IMR-90 (cell line): ENCODE data around the gene SPPL2C. TPM values are rescaled to one million over a fixed set of nuclear protein-coding genes. Genes with fewer than 3 reads are reported as not detected.

Source experiments
- ATAC-seq: fragments of 200-7000 bp; cut with Tn5 transposase; 2 replicates; pipeline ENCODE4 v1.9.1; 2020; ENCODE audit warnings: low read depth, mild to moderate bottlenecking, moderate library complexity
- BruUV-seq: library from RNA; stranded (reverse); fragments of 400-500 nt; replicated peaks from 2 replicates; lab custom pipeline; 2021; lab: Mats Ljungman, UMichigan
- CTCF ChIA-PET: fragments of 300-600 bp; formaldehyde crosslinking; extraction: SDS; loops from one replicate; lab custom pipeline; 2021; ENCODE audit warnings: antibody characterized with exemption; lab: Yijun Ruan, JAX
- POLR2A ChIA-PET: fragments of 300-600 bp; sonication (Branson Sonifier 250); formaldehyde crosslinking; loops from one replicate; lab custom pipeline; 2022; ENCODE audit warnings: antibody characterized with exemption; ENCODE audit not compliant: unreplicated experiment; lab: Charles Lee
- DNase-seq: peaks from one replicate; pipeline ENCODE4 v3.0.0; 2013
- H2AFZ ChIP-seq: replicated peaks from 2 replicates; pipeline ENCODE3; 2013; ENCODE audit warnings: low read length, mild to moderate bottlenecking; ENCODE audit not compliant: poor library complexity
- H2AK5ac ChIP-seq: 2 replicates; pipeline ENCODE4 v1.6.1; 2013; ENCODE audit warnings: low read depth, low read length, inconsistent platforms
- H2AK9ac ChIP-seq: replicated peaks from 2 replicates; pipeline ENCODE3; 2013; ENCODE audit warnings: mild to moderate bottlenecking, low read depth, low read length, moderate library complexity; ENCODE audit not compliant: poor library complexity
- H2BK120ac ChIP-seq: 2 replicates; pipeline ENCODE4 v1.6.1; 2013; ENCODE audit warnings: low read depth, low read length, inconsistent platforms
- H2BK15ac ChIP-seq: 3 replicates; pipeline ENCODE4 v1.6.1; 2013; ENCODE audit warnings: low read depth, low read length, inconsistent platforms
- H2BK20ac ChIP-seq: 2 replicates; pipeline ENCODE4 v1.6.1; 2013; ENCODE audit warnings: low read depth, mild to moderate bottlenecking, inconsistent platforms, low read length, moderate library complexity
- H2BK5ac ChIP-seq: 2 replicates; pipeline ENCODE4 v1.6.1; 2013; ENCODE audit warnings: mild to moderate bottlenecking, low read depth, low read length, inconsistent platforms; ENCODE audit not compliant: poor library complexity, severe bottlenecking
- H3K14ac ChIP-seq: replicated peaks from 2 replicates; pipeline ENCODE4 v1.6.1; 2013; ENCODE audit warnings: low read depth, low read length, inconsistent platforms
- H3K18ac ChIP-seq: 2 replicates; pipeline ENCODE4 v1.6.1; 2013; ENCODE audit warnings: low read depth, low read length, control low read depth
- H3K23ac ChIP-seq: 2 replicates; pipeline ENCODE4 v1.6.1; 2013; ENCODE audit warnings: low read depth, low read length, inconsistent platforms
- H3K27ac ChIP-seq: 2 replicates; pipeline ENCODE4 v1.5.1; 2013; ENCODE audit warnings: mild to moderate bottlenecking, control low read depth, low read length; ENCODE audit not compliant: insufficient read depth
- H3K27me3 ChIP-seq: 2 replicates; pipeline ENCODE4 v1.6.1; 2013; ENCODE audit warnings: low read length; ENCODE audit not compliant: control insufficient read depth, insufficient read depth
- H3K36me3 ChIP-seq: 2 replicates; pipeline ENCODE4 v1.6.1; 2013; ENCODE audit warnings: low read length, mixed read lengths; ENCODE audit not compliant: control insufficient read depth, insufficient read depth
- H3K4ac ChIP-seq: 2 replicates; pipeline ENCODE4 v1.6.1; 2013; ENCODE audit warnings: low read depth, low read length, inconsistent platforms
- H3K4me1 ChIP-seq: 2 replicates; pipeline ENCODE4 v1.6.1; 2013; ENCODE audit warnings: low read length, mixed read lengths; ENCODE audit not compliant: control insufficient read depth, insufficient read depth
- H3K4me2 ChIP-seq: 2 replicates; pipeline ENCODE4 v1.6.1; 2013; ENCODE audit warnings: low read depth, mild to moderate bottlenecking, control low read depth, low read length, moderate library complexity
- H3K4me3 ChIP-seq: 2 replicates; pipeline ENCODE4 v1.5.1; 2013; ENCODE audit warnings: low read depth, mild to moderate bottlenecking, control low read depth, low read length, moderate library complexity; ENCODE audit not compliant: insufficient read depth
- H3K56ac ChIP-seq: 2 replicates; pipeline ENCODE4 v1.6.1; 2013; ENCODE audit warnings: low read length, inconsistent platforms; ENCODE audit not compliant: insufficient read depth; ENCODE audit errors: extremely low read depth
- H3K79me1 ChIP-seq, 2 experiments: 2 replicates each; pipeline ENCODE4 v1.6.1; 2013; ENCODE audit warnings: low read length in 2 of 2, inconsistent platforms in 1 of 2, low read depth in 1 of 2
- H3K9ac ChIP-seq: 2 replicates; pipeline ENCODE4 v1.6.1; 2013; ENCODE audit warnings: low read depth, low read length, control low read depth
- H3K9me1 ChIP-seq: 2 replicates; pipeline ENCODE4 v1.6.1; 2013; ENCODE audit warnings: low read length, inconsistent platforms; ENCODE audit not compliant: insufficient read depth
- H3K9me3 ChIP-seq: 2 replicates; pipeline ENCODE4 v1.6.1; 2013; ENCODE audit warnings: low read length; ENCODE audit not compliant: control insufficient read depth, insufficient read depth
- H4K20me1 ChIP-seq: 2 replicates; pipeline ENCODE4 v1.6.1; 2013; ENCODE audit warnings: low read length, inconsistent platforms; ENCODE audit not compliant: insufficient read depth
- H4K5ac ChIP-seq: 2 replicates; pipeline ENCODE4 v1.6.1; 2013; ENCODE audit warnings: mild to moderate bottlenecking, low read depth, low read length, control low read depth
- H4K8ac ChIP-seq, 2 experiments: 2 replicates each; pipeline ENCODE4 v1.6.1; 2013; ENCODE audit warnings: low read depth in 2 of 2, low read length in 2 of 2, control low read depth in 1 of 2, inconsistent platforms in 1 of 2
- H4K91ac ChIP-seq: 2 replicates; pipeline ENCODE4 v1.6.1; 2013; ENCODE audit warnings: low read depth, low read length, inconsistent platforms; ENCODE audit not compliant: insufficient read depth
- CHD1 ChIP-seq: IDR thresholded peaks from 2 replicates; pipeline ENCODE4 v1.6.1; 2012; ENCODE audit warnings: low read depth, low read length, improper control_type of control experiment
- ELK1 ChIP-seq: fragments of 150-350 bp; IDR thresholded peaks from 2 replicates; pipeline ENCODE4 v1.6.1; 2016; ENCODE audit warnings: low read depth, mild to moderate bottlenecking, low read length, moderate library complexity, borderline replicate concordance
- MXI1 ChIP-seq: IDR thresholded peaks from 2 replicates; pipeline ENCODE4 v1.6.1; 2012; ENCODE audit warnings: low read depth, mild to moderate bottlenecking, low read length, moderate library complexity, borderline replicate concordance
- NFE2L2 ChIP-seq: fragments of 150-350 bp; IDR thresholded peaks from 2 replicates; pipeline ENCODE4 v1.6.1; 2016; ENCODE audit warnings: low read depth, mild to moderate bottlenecking, low read length
- POLR2A ChIP-seq: IDR thresholded peaks from 2 replicates; pipeline ENCODE4 v1.6.1; 2012; ENCODE audit warnings: mild to moderate bottlenecking, low read depth, low read length
- WGBS, 2 experiments: methylation state at CpG; one replicate each; pipeline versions ENCODE4 v1.1.5 to v1.1.7; 2013; ENCODE audit warnings: missing lambda C conversion rate in 2 of 2; ENCODE audit not compliant: insufficient read length in 1 of 2; ENCODE audit errors: extremely low coverage in 2 of 2; 5-methylcytosine and 5-hydroxymethylcytosine counted together
- dilution Hi-C: fragments of 300-500 bp; cut with HindIII; formaldehyde crosslinking; loops from one replicate; pipeline ENCODE4 v1.14.3; 2018; ENCODE audit warnings: low sequenced_read_pairs; ENCODE audit not compliant: unreplicated experiment
- in situ Hi-C: fragments of 300-500 bp; cut with MboI; formaldehyde crosslinking; loops from 3 replicates; pipeline ENCODE4 v1.14.3; 2019; ENCODE audit warnings: low sequenced_read_pairs, inconsistent platforms, mixed read lengths
- intact Hi-C: fragments of 100-400 bp; cut with micrococcal nuclease; formaldehyde crosslinking; loops from 2 replicates; pipeline ENCODE4 v1.10.0; 2022
- polyA plus RNA-seq, 3 experiments: library from polyadenylated mRNA; depleted of rRNA; stranded (reverse); fragments of >200 nt; gene quantifications; 2 replicates each; pipeline ENCODE4 v1.2.3, GENCODE V29; 2012; ENCODE audit warnings: low replicate concordance in 1 of 3
- total RNA-seq: library from RNA; depleted of rRNA; stranded (reverse); fragments of >200 nt; gene quantifications from 2 replicates; pipeline ENCODE4 v1.2.3, GENCODE V29; 2012

The SPPL2C gene
- total and polyA plus RNA-seq, 2 of the 4 experiments (the other 2 are of a cell fraction) = not detected

GRCh38 chr17:45846223-45846622 lies 1.5 kb downstream of the SPPL2C start:
- in situ Hi-C loops = loop anchor here (25.0 kb wide), 1 partner anchor 434 kb away; no protein-coding TSS in a partner anchor
- H3K27ac ChIP-seq = no peak overlapping the region
- no TSS peak for BruUV-seq
- intact Hi-C loops = no loop called here
- no peak overlapping the region for H2BK5ac ChIP-seq
- no peak overlapping the region for H3K14ac ChIP-seq
- H3K4me2 ChIP-seq = no peak overlapping the region
- no peak overlapping the region for H2AFZ ChIP-seq
- no peaks in the 10 kb centered on the region for H3K36me3 ChIP-seq
- H2BK15ac ChIP-seq = no peak overlapping the region
- H3K56ac ChIP-seq = no peak overlapping the region
- H3K27me3 ChIP-seq = peaks cover 8% of the 10 kb centered on the region
- H3K79me1 ChIP-seq = no peaks in the 10 kb centered on the region
- H3K9me1 ChIP-seq = no peaks in the 10 kb centered on the region
- no peak overlapping the region for H3K18ac ChIP-seq
- no peak overlapping the region for H2AK9ac ChIP-seq
- 79% methylated on average over 8 of the region's 10 CpGs; no CpG with 5 or more reads in 1 of the 2 experiments for WGBS, 2 experiments
- H4K91ac ChIP-seq = no peak overlapping the region
- no peak for ATAC-seq
- no peak overlapping the region for H3K9ac ChIP-seq
- dilution Hi-C loops = no loop called here
- DNase-seq = no peak
- POLR2A ChIA-PET = no interaction called here
- no peak overlapping the region for H4K8ac ChIP-seq
- H3K4me3 ChIP-seq = no peak overlapping the region
- no peaks in the 10 kb centered on the region for H3K4me1 ChIP-seq
- TF ChIP-seq ELK1 (no peak), MXI1 (no peak), NFE2L2 (no peak), POLR2A (no peak), CHD1 (no peak)
- H4K5ac ChIP-seq = no peak overlapping the region
- H2AK5ac ChIP-seq = no peak overlapping the region
- no peaks in the 10 kb centered on the region for H3K9me3 ChIP-seq
- H2BK120ac ChIP-seq = no peak overlapping the region
- no peak overlapping the region for H3K23ac ChIP-seq
- no peaks in the 10 kb centered on the region for H4K20me1 ChIP-seq
- CTCF ChIA-PET = no interaction called here
- H3K4ac ChIP-seq = no peak overlapping the region
- H2BK20ac ChIP-seq = no peak overlapping the region
